IMR-90 (cell line): ENCODE measurements around the gene ACACB. TPM values are rescaled to one million over a fixed set of nuclear protein-coding genes. Genes with fewer than 3 reads are reported as not detected.

ENCODE experiments used
- ATAC-seq: fragments of 200-7000 bp; cut with Tn5 transposase; 2 replicates; pipeline ENCODE4 v1.9.1; 2020; ENCODE audit warnings: low read depth, mild to moderate bottlenecking, moderate library complexity
- BruUV-seq: library from RNA; stranded (reverse); fragments of 400-500 nt; replicated peaks from 2 replicates; lab custom pipeline; 2021; lab: Mats Ljungman, UMichigan
- CTCF ChIA-PET: fragments of 300-600 bp; formaldehyde crosslinking; extraction: SDS; loops from one replicate; lab custom pipeline; 2021; ENCODE audit warnings: antibody characterized with exemption; lab: Yijun Ruan, JAX
- POLR2A ChIA-PET: fragments of 300-600 bp; sonication (Branson Sonifier 250); formaldehyde crosslinking; loops from one replicate; lab custom pipeline; 2022; ENCODE audit warnings: antibody characterized with exemption; ENCODE audit not compliant: unreplicated experiment; lab: Charles Lee
- DNase-seq: peaks from one replicate; pipeline ENCODE4 v3.0.0; 2013
- H2AFZ ChIP-seq: replicated peaks from 2 replicates; pipeline ENCODE3; 2013; ENCODE audit warnings: low read length, mild to moderate bottlenecking; ENCODE audit not compliant: poor library complexity
- H2AK5ac ChIP-seq: 2 replicates; pipeline ENCODE4 v1.6.1; 2013; ENCODE audit warnings: low read depth, low read length, inconsistent platforms
- H2AK9ac ChIP-seq: replicated peaks from 2 replicates; pipeline ENCODE3; 2013; ENCODE audit warnings: mild to moderate bottlenecking, low read depth, low read length, moderate library complexity; ENCODE audit not compliant: poor library complexity
- H2BK120ac ChIP-seq: 2 replicates; pipeline ENCODE4 v1.6.1; 2013; ENCODE audit warnings: low read depth, low read length, inconsistent platforms
- H2BK15ac ChIP-seq: 3 replicates; pipeline ENCODE4 v1.6.1; 2013; ENCODE audit warnings: low read depth, low read length, inconsistent platforms
- H2BK20ac ChIP-seq: 2 replicates; pipeline ENCODE4 v1.6.1; 2013; ENCODE audit warnings: low read depth, mild to moderate bottlenecking, inconsistent platforms, low read length, moderate library complexity
- H2BK5ac ChIP-seq: 2 replicates; pipeline ENCODE4 v1.6.1; 2013; ENCODE audit warnings: mild to moderate bottlenecking, low read depth, low read length, inconsistent platforms; ENCODE audit not compliant: poor library complexity, severe bottlenecking
- H3K14ac ChIP-seq: replicated peaks from 2 replicates; pipeline ENCODE4 v1.6.1; 2013; ENCODE audit warnings: low read depth, low read length, inconsistent platforms
- H3K18ac ChIP-seq: 2 replicates; pipeline ENCODE4 v1.6.1; 2013; ENCODE audit warnings: low read depth, low read length, control low read depth
- H3K23ac ChIP-seq: 2 replicates; pipeline ENCODE4 v1.6.1; 2013; ENCODE audit warnings: low read depth, low read length, inconsistent platforms
- H3K27ac ChIP-seq: 2 replicates; pipeline ENCODE4 v1.5.1; 2013; ENCODE audit warnings: mild to moderate bottlenecking, control low read depth, low read length; ENCODE audit not compliant: insufficient read depth
- H3K27me3 ChIP-seq: 2 replicates; pipeline ENCODE4 v1.6.1; 2013; ENCODE audit warnings: low read length; ENCODE audit not compliant: control insufficient read depth, insufficient read depth
- H3K36me3 ChIP-seq: 2 replicates; pipeline ENCODE4 v1.6.1; 2013; ENCODE audit warnings: low read length, mixed read lengths; ENCODE audit not compliant: control insufficient read depth, insufficient read depth
- H3K4ac ChIP-seq: 2 replicates; pipeline ENCODE4 v1.6.1; 2013; ENCODE audit warnings: low read depth, low read length, inconsistent platforms
- H3K4me1 ChIP-seq: 2 replicates; pipeline ENCODE4 v1.6.1; 2013; ENCODE audit warnings: low read length, mixed read lengths; ENCODE audit not compliant: control insufficient read depth, insufficient read depth
- H3K4me2 ChIP-seq: 2 replicates; pipeline ENCODE4 v1.6.1; 2013; ENCODE audit warnings: low read depth, mild to moderate bottlenecking, control low read depth, low read length, moderate library complexity
- H3K4me3 ChIP-seq: 2 replicates; pipeline ENCODE4 v1.5.1; 2013; ENCODE audit warnings: low read depth, mild to moderate bottlenecking, control low read depth, low read length, moderate library complexity; ENCODE audit not compliant: insufficient read depth
- H3K56ac ChIP-seq: 2 replicates; pipeline ENCODE4 v1.6.1; 2013; ENCODE audit warnings: low read length, inconsistent platforms; ENCODE audit not compliant: insufficient read depth; ENCODE audit errors: extremely low read depth
- H3K79me1 ChIP-seq, 2 experiments: 2 replicates each; pipeline ENCODE4 v1.6.1; 2013; ENCODE audit warnings: low read length in 2 of 2, inconsistent platforms in 1 of 2, low read depth in 1 of 2
- H3K9ac ChIP-seq: 2 replicates; pipeline ENCODE4 v1.6.1; 2013; ENCODE audit warnings: low read depth, low read length, control low read depth
- H3K9me1 ChIP-seq: 2 replicates; pipeline ENCODE4 v1.6.1; 2013; ENCODE audit warnings: low read length, inconsistent platforms; ENCODE audit not compliant: insufficient read depth
- H3K9me3 ChIP-seq: 2 replicates; pipeline ENCODE4 v1.6.1; 2013; ENCODE audit warnings: low read length; ENCODE audit not compliant: control insufficient read depth, insufficient read depth
- H4K20me1 ChIP-seq: 2 replicates; pipeline ENCODE4 v1.6.1; 2013; ENCODE audit warnings: low read length, inconsistent platforms; ENCODE audit not compliant: insufficient read depth
- H4K5ac ChIP-seq: 2 replicates; pipeline ENCODE4 v1.6.1; 2013; ENCODE audit warnings: mild to moderate bottlenecking, low read depth, low read length, control low read depth
- H4K8ac ChIP-seq, 2 experiments: 2 replicates each; pipeline ENCODE4 v1.6.1; 2013; ENCODE audit warnings: low read depth in 2 of 2, low read length in 2 of 2, control low read depth in 1 of 2, inconsistent platforms in 1 of 2
- H4K91ac ChIP-seq: 2 replicates; pipeline ENCODE4 v1.6.1; 2013; ENCODE audit warnings: low read depth, low read length, inconsistent platforms; ENCODE audit not compliant: insufficient read depth
- CEBPB ChIP-seq: IDR thresholded peaks from 2 replicates; pipeline ENCODE4 v1.6.1; 2012; ENCODE audit warnings: low read depth, low read length, improper control_type of control experiment
- CHD1 ChIP-seq: IDR thresholded peaks from 2 replicates; pipeline ENCODE4 v1.6.1; 2012; ENCODE audit warnings: low read depth, low read length, improper control_type of control experiment
- CTCF ChIP-seq: conservative IDR thresholded peaks from 2 replicates; pipeline ENCODE4 v1.5.1; 2012; ENCODE audit warnings: mild to moderate bottlenecking, low read depth, low read length, improper control_type of control experiment
- ELK1 ChIP-seq: fragments of 150-350 bp; IDR thresholded peaks from 2 replicates; pipeline ENCODE4 v1.6.1; 2016; ENCODE audit warnings: low read depth, mild to moderate bottlenecking, low read length, moderate library complexity, borderline replicate concordance
- FOS ChIP-seq: fragments of 150-350 bp; IDR thresholded peaks from 2 replicates; pipeline ENCODE4 v1.6.1; 2016; ENCODE audit warnings: low read depth, low read length
- MAFK ChIP-seq: IDR thresholded peaks from 2 replicates; pipeline ENCODE4 v1.6.1; 2012; ENCODE audit warnings: low read depth, low read length, improper control_type of control experiment
- MXI1 ChIP-seq: IDR thresholded peaks from 2 replicates; pipeline ENCODE4 v1.6.1; 2012; ENCODE audit warnings: low read depth, mild to moderate bottlenecking, low read length, moderate library complexity, borderline replicate concordance
- NFE2L2 ChIP-seq: fragments of 150-350 bp; IDR thresholded peaks from 2 replicates; pipeline ENCODE4 v1.6.1; 2016; ENCODE audit warnings: low read depth, mild to moderate bottlenecking, low read length
- RAD21 ChIP-seq: IDR thresholded peaks from 2 replicates; pipeline ENCODE4 v1.6.1; 2012; ENCODE audit warnings: low read length, improper control_type of control experiment
- RCOR1 ChIP-seq: IDR thresholded peaks from 2 replicates; pipeline ENCODE4 v1.6.1; 2012; ENCODE audit warnings: mild to moderate bottlenecking, low read length, improper control_type of control experiment; ENCODE audit not compliant: insufficient replicate concordance
- RFX5 ChIP-seq: IDR thresholded peaks from 2 replicates; pipeline ENCODE4 v1.8.0; 2012; ENCODE audit warnings: low read depth, mild to moderate bottlenecking, low read length, moderate library complexity
- USF2 ChIP-seq: fragments of 150-350 bp; IDR thresholded peaks from 2 replicates; pipeline ENCODE4 v1.6.1; 2017; ENCODE audit warnings: mild to moderate bottlenecking, antibody characterized with exemption, low read length, low read depth
- WGBS, 2 experiments: methylation state at CpG; one replicate each; pipeline versions ENCODE4 v1.1.5 to v1.1.7; 2013; ENCODE audit warnings: missing lambda C conversion rate in 2 of 2; ENCODE audit not compliant: insufficient read length in 1 of 2; ENCODE audit errors: extremely low coverage in 2 of 2; 5-methylcytosine and 5-hydroxymethylcytosine counted together
- dilution Hi-C: fragments of 300-500 bp; cut with HindIII; formaldehyde crosslinking; loops from one replicate; pipeline ENCODE4 v1.14.3; 2018; ENCODE audit warnings: low sequenced_read_pairs; ENCODE audit not compliant: unreplicated experiment
- in situ Hi-C: fragments of 300-500 bp; cut with MboI; formaldehyde crosslinking; loops from 3 replicates; pipeline ENCODE4 v1.14.3; 2019; ENCODE audit warnings: low sequenced_read_pairs, inconsistent platforms, mixed read lengths
- intact Hi-C: fragments of 100-400 bp; cut with micrococcal nuclease; formaldehyde crosslinking; loops from 2 replicates; pipeline ENCODE4 v1.10.0; 2022
- polyA plus RNA-seq, 3 experiments: library from polyadenylated mRNA; depleted of rRNA; stranded (reverse); fragments of >200 nt; gene quantifications; 2 replicates each; pipeline ENCODE4 v1.2.3, GENCODE V29; 2012; ENCODE audit warnings: low replicate concordance in 1 of 3
- total RNA-seq: library from RNA; depleted of rRNA; stranded (reverse); fragments of >200 nt; gene quantifications from 2 replicates; pipeline ENCODE4 v1.2.3, GENCODE V29; 2012

The ACACB gene
- total and polyA plus RNA-seq, 2 of the 4 experiments (the other 2 are of a cell fraction) = 2.0 to 2.1 TPM

GRCh38 chr12:109185441-109185840 is 69.1 kb downstream of the ACACB start:
- no peak overlapping the region for H3K18ac ChIP-seq
- no peak overlapping the region for H3K4me3 ChIP-seq
- H4K91ac ChIP-seq = no peak overlapping the region
- no peaks in the 10 kb centered on the region for H3K79me1 ChIP-seq
- H2AK5ac ChIP-seq = no peak overlapping the region
- no peak overlapping the region for H4K8ac ChIP-seq
- TF ChIP-seq CTCF (no peak), RAD21 (no peak), CHD1 (no peak), ELK1 (no peak), NFE2L2 (no peak), MXI1 (no peak), MAFK (no peak), RCOR1 (no peak), RFX5 (no peak), CEBPB (no peak), USF2 (no peak), FOS (no peak)
- no peak for DNase-seq
- H2BK20ac ChIP-seq = no peak overlapping the region
- H3K4me2 ChIP-seq = no peak overlapping the region
- H2BK5ac ChIP-seq = no peak overlapping the region
- H3K4ac ChIP-seq = no peak overlapping the region
- H3K56ac ChIP-seq = no peak overlapping the region
- no peak overlapping the region for H4K5ac ChIP-seq
- H3K27ac ChIP-seq = no peak overlapping the region
- WGBS, 2 experiments = 100% methylated on average over 1 of the region's 12 CpGs; no CpG with 5 or more reads in 1 of the 2 experiments
- no peaks in the 10 kb centered on the region for H3K4me1 ChIP-seq
- no peak overlapping the region for H2AFZ ChIP-seq
- no peaks in the 10 kb centered on the region for H3K27me3 ChIP-seq
- ATAC-seq = no peak
- no peaks in the 10 kb centered on the region for H3K9me3 ChIP-seq
- H2BK120ac ChIP-seq = no peak overlapping the region
- no peaks in the 10 kb centered on the region for H3K9me1 ChIP-seq
- 0 out of 2 replicates have a peak, but pooled peaks cover 3% of the 10 kb centered on the region for H3K36me3 ChIP-seq
- intact Hi-C loops (no loop called here), in situ Hi-C loops (no loop called here), dilution Hi-C loops (no loop called here)
- no peaks in the 10 kb centered on the region for H4K20me1 ChIP-seq
- no peak overlapping the region for H3K23ac ChIP-seq
- no peak overlapping the region for H3K14ac ChIP-seq
- ChIA-PET CTCF (no interaction called here), POLR2A (no interaction called here)
- no peak overlapping the region for H3K9ac ChIP-seq
- no peak overlapping the region for H2BK15ac ChIP-seq
- no peak overlapping the region for H2AK9ac ChIP-seq
- no TSS peak for BruUV-seq
